Kidney (tissue), 14 donors: ENCODE data around the gene KCTD8. TPM values are rescaled to one million over a fixed set of nuclear protein-coding genes. Genes with fewer than 3 reads are reported as not detected.

ENCODE experiments used
- DNase-seq, 5 donors: peaks; one replicate each; pipeline ENCODE4 v3.0.0-alpha.2; 2013 to 2020
- FAIRE-seq: peaks from 2 replicates; lab custom pipeline; 2012; peaks lifted over from hg19 to GRCh38; lab: Jason Lieb, UNC
- H3K27ac ChIP-seq, 2 donors: one replicate each; pipeline ENCODE4 v1.7.0; 2013; ENCODE audit warnings: low read depth in 2 of 2, low read length in 2 of 2, inconsistent platforms in 1 of 2
- H3K27me3 ChIP-seq: one replicate; pipeline ENCODE4 v1.7.1; 2013; ENCODE audit warnings: low read length, inconsistent platforms; ENCODE audit not compliant: control insufficient read depth, insufficient read depth
- H3K36me3 ChIP-seq, 3 donors: one replicate each; pipeline versions ENCODE4 v1.7.0 to v1.7.1; 2013; ENCODE audit warnings: low read length in 3 of 3, control low read depth in 1 of 3, inconsistent platforms in 1 of 3; ENCODE audit not compliant: insufficient read depth in 3 of 3, control insufficient read depth in 2 of 3
- H3K4me1 ChIP-seq, 3 donors: one replicate each; pipeline versions ENCODE4 v1.7.0 to v1.7.1; 2013; ENCODE audit warnings: low read length in 3 of 3, inconsistent platforms in 1 of 3, low read depth in 1 of 3; ENCODE audit not compliant: control insufficient read depth in 2 of 3, insufficient read depth in 2 of 3
- H3K4me3 ChIP-seq, 3 donors: one replicate each; pipeline versions ENCODE4 v1.7.0 to v1.8.1; 2013; ENCODE audit warnings: low read length in 3 of 3, control low read depth in 1 of 3, inconsistent platforms in 1 of 3
- H3K9ac ChIP-seq, 3 donors: one replicate each; pipeline versions ENCODE4 v1.7.0 to v1.7.1; 2013; ENCODE audit warnings: low read length in 3 of 3, control low read depth in 1 of 3, inconsistent platforms in 1 of 3
- H3K9me3 ChIP-seq, 3 donors: one replicate each; pipeline versions ENCODE4 v1.7.0 to v1.7.1; 2013; ENCODE audit warnings: low read length in 3 of 3, control low read depth in 1 of 3, inconsistent platforms in 1 of 3; ENCODE audit not compliant: control insufficient read depth in 2 of 3, insufficient read depth in 1 of 3
- intact Hi-C: fragments of 100-400 bp; cut with DNase I; formaldehyde crosslinking; loops from one replicate; pipeline ENCODE4 v1.11.1; 2022
- polyA plus RNA-seq: library from polyadenylated mRNA; stranded (reverse); fragments of 350-450 nt; fragmentation: Illumina TruSeq; extraction: RNeasy Lipid Tissue Mini Kit (QIAGEN cat#74804); gene quantifications from one replicate; pipeline ENCODE4 v1.2.3, GENCODE V29; 2014; ENCODE audit warnings: low read depth, low replicate concordance; ENCODE audit not compliant: insufficient read depth
- total RNA-seq: library from RNA; stranded (reverse); fragmentation: NEBNext Ultra II Directional; extraction: Animal tissue kit (Norgen Biotek cat#: 25700); gene quantifications from one replicate; pipeline ENCODE4 v1.2.1, GENCODE V29; 2021
- TF ChIP-seq, protein P1 (sequence below): IDR thresholded peaks from 3 replicates; pipeline ENCODE4 v1.5.1; 2012; ENCODE audit warnings: mild to moderate bottlenecking, moderate library complexity, borderline replicate concordance; ENCODE audit not compliant: insufficient read depth; ENCODE audit errors: extremely low read depth
- donor health status: control.
- donor health status: control.
- donor health status: control.
- donor health status: control.
- donor health status: control.
- donor health status: DM: yes; HTN: yes; CAD: no.
- donor health status: Normal renal cell carcinoma (clear cell type).

Gene KCTD8
- total and polyA plus RNA-seq, 2 donors from 2014 or later = 0.62 to 1.3 TPM

DNA sequence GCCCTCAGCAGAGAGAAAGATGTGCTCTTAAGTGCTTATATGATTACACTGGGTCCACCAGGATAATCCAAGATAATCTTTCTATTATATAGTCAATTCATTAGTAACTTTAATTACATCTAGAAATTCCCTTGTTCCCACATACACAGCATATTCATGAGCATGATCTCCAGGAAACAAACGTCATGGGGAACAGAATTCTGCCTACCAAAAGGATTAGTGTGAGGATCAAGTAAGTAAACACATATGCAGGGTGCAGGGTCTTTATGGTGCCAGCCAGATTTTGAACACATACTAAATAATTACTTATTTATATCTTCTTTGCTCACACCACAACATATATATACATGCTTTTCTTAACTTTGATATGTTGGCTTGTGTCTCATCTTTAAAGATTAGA, 169.1 kb downstream of the KCTD8 start:
- Histone ChIP-seq H3K4me3 (no peak overlapping the region), H3K4me1 (no peaks in the 10 kb centered on the region), H3K27me3 (no peaks in the 10 kb centered on the region), H3K27ac (no peak overlapping the region), H3K36me3 (no peaks in the 10 kb centered on the region), H3K9ac (no peak overlapping the region), H3K9me3 (no peaks in the 10 kb centered on the region)
- DNase-seq = no peak
- no peak for FAIRE-seq
- intact Hi-C loops = no loop called here
- TF ChIP-seq, protein P1, sequence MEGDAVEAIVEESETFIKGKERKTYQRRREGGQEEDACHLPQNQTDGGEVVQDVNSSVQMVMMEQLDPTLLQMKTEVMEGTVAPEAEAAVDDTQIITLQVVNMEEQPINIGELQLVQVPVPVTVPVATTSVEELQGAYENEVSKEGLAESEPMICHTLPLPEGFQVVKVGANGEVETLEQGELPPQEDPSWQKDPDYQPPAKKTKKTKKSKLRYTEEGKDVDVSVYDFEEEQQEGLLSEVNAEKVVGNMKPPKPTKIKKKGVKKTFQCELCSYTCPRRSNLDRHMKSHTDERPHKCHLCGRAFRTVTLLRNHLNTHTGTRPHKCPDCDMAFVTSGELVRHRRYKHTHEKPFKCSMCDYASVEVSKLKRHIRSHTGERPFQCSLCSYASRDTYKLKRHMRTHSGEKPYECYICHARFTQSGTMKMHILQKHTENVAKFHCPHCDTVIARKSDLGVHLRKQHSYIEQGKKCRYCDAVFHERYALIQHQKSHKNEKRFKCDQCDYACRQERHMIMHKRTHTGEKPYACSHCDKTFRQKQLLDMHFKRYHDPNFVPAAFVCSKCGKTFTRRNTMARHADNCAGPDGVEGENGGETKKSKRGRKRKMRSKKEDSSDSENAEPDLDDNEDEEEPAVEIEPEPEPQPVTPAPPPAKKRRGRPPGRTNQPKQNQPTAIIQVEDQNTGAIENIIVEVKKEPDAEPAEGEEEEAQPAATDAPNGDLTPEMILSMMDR = no peak

DNA sequence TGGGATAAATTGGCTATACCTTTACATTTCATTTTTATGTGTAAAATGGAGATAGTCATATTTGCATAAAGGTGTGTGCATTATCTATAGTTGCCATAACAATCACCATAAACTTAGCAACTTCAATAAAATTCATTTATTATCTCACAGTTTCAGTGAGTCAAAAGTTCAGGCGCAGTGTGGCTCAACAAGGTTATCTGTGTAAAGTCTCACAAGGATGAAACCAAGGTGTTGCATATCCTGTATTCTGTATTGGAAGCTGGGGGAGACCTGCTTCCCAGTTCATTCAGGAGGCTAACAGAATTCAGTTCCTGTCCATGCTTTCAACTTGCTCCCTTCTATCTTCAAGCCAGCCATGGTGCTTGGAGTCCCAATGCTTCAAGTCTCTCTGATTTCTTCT, 169.5 kb downstream of the KCTD8 start:
- no peak overlapping the region for H3K4me3 ChIP-seq

DNA sequence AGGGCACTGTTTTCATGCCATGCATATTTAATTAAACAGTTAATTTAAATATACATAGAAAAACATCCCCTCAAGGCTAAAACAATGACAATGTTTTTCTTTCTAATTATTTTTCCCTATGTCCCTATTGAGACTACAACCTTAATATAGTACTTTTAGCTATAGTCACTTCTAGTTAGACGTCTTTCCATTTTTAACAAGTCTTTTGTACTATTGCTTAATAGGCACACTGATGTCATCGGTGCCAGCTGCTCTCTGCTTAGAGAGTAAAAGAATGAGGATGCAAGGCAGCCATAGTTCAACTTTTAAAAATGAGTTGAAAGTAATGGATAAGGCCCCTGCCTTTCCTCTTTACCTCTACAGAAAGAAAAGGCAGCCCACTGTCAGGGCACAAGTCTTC, 191.1 kb downstream of the KCTD8 start:
- no peaks in the 10 kb centered on the region for H3K4me1 ChIP-seq
- no peaks in the 10 kb centered on the region for H3K9me3 ChIP-seq
- H3K27me3 ChIP-seq = no peaks in the 10 kb centered on the region
- no peak overlapping the region for H3K27ac ChIP-seq
- no peak for DNase-seq
- TF ChIP-seq, protein P1 = no peak
- no peaks in the 10 kb centered on the region for H3K36me3 ChIP-seq
- FAIRE-seq = no peak
- intact Hi-C loops = no loop called here
- H3K4me3 ChIP-seq = no peak overlapping the region
- no peak overlapping the region for H3K9ac ChIP-seq

More for the DNA sequence above, 169.5 kb downstream of the KCTD8 start:
- no peaks in the 10 kb centered on the region for H3K9me3 ChIP-seq
- H3K27me3 ChIP-seq = no peaks in the 10 kb centered on the region
- H3K27ac ChIP-seq = no peak overlapping the region
- DNase-seq = no peak
- TF ChIP-seq, protein P1 = no peak
- no peak overlapping the region for H3K9ac ChIP-seq
- no peaks in the 10 kb centered on the region for H3K4me1 ChIP-seq
- no peaks in the 10 kb centered on the region for H3K36me3 ChIP-seq
- no peak for FAIRE-seq
- intact Hi-C loops = no loop called here

DNA sequence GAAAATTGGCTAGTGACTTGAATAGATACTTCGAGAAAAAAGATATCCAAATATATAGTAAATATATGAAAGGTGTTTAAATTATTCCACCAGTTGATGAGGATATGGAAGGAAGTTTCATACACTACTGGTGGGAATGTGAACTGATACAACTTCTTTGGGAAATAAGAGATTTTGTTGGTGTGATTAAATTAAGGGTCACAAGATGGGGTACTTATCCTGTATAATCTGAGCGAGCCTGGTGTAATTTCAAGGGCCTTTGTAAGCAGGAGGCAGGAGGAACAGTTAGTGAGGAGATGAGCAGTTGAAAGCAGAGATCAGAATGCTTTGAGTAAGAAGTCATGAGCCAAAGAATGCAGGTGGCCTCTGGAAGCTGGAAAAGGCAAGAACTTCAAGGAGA, 192.2 kb downstream of the KCTD8 start:
- TF ChIP-seq, protein P1 = no peak
- H3K9ac ChIP-seq = no peak overlapping the region
- no peak overlapping the region for H3K27ac ChIP-seq
- no peaks in the 10 kb centered on the region for H3K4me1 ChIP-seq
- no peaks in the 10 kb centered on the region for H3K9me3 ChIP-seq
- DNase-seq (no peak), FAIRE-seq (no peak)
- intact Hi-C loops = no loop called here
- H3K36me3 ChIP-seq = no peaks in the 10 kb centered on the region
- H3K4me3 ChIP-seq = no peak overlapping the region
- H3K27me3 ChIP-seq = no peaks in the 10 kb centered on the region
